Caco-2 (cell line): ENCODE measurements around the gene USP40. TPM values are rescaled to one million over a fixed set of nuclear protein-coding genes. Genes with fewer than 3 reads are reported as not detected.

Experiments used
- BruUV-seq: library from RNA; stranded (reverse); fragments of 400-500 nt; replicated peaks from 2 replicates; lab custom pipeline; 2021; lab: Mats Ljungman, UMichigan
- CTCF ChIA-PET: fragments of 300-600 bp; sonication (Branson Sonifier 250); formaldehyde crosslinking; loops from one replicate; lab custom pipeline; 2022; ENCODE audit warnings: antibody characterized with exemption; lab: Charles Lee
- POLR2A ChIA-PET: fragments of 300-600 bp; sonication (Branson Sonifier 250); formaldehyde crosslinking; loops from one replicate; lab custom pipeline; 2022; ENCODE audit warnings: antibody characterized with exemption; lab: Charles Lee
- DNase-seq, 2 experiments: peaks; one replicate each; pipeline versions ENCODE4 v3.0.0 to v3.0.0-alpha.2; 2020 to 2022
- H3K27me3 ChIP-seq: replicated peaks from 2 replicates; pipeline ENCODE4 v1.6.0; 2011; ENCODE audit warnings: low read length; ENCODE audit not compliant: control insufficient read depth, insufficient read depth
- H3K36me3 ChIP-seq: 2 replicates; pipeline ENCODE4 v1.5.1; 2011; ENCODE audit warnings: low read length; ENCODE audit not compliant: control insufficient read depth, insufficient read depth
- H3K4me1 ChIP-seq: fragments of 250-450 bp; sonication (Bioruptor Pico); 2 replicates; pipeline ENCODE4 v1.5.1; 2020; ENCODE audit warnings: mild to moderate bottlenecking
- H3K4me3 ChIP-seq: 2 replicates; pipeline ENCODE4 v1.5.1; 2011; ENCODE audit warnings: low read depth, mild to moderate bottlenecking, control low read depth, low read length
- H3K9me3 ChIP-seq: fragments of 250-450 bp; sonication (Bioruptor Pico); 2 replicates; pipeline ENCODE4 v1.5.1; 2020; ENCODE audit warnings: mild to moderate bottlenecking, moderate library complexity
- H3K27ac Mint-ChIP-seq: one replicate; pipeline ENCODE4 v1.8.0; 2022; ENCODE audit warnings: mixed read lengths; ENCODE audit not compliant: unreplicated experiment
- H3K27me3 Mint-ChIP-seq: one replicate; pipeline ENCODE4 v1.8.0; 2022; ENCODE audit warnings: mixed read lengths; ENCODE audit not compliant: insufficient read depth, unreplicated experiment
- H3K36me3 Mint-ChIP-seq: one replicate; pipeline ENCODE4 v1.8.0; 2022; ENCODE audit warnings: mild to moderate bottlenecking, mixed read lengths; ENCODE audit not compliant: insufficient read depth, unreplicated experiment
- H3K4me1 Mint-ChIP-seq: one replicate; pipeline ENCODE4 v1.8.0; 2022; ENCODE audit warnings: low read depth, mixed read lengths; ENCODE audit not compliant: unreplicated experiment
- H3K4me3 Mint-ChIP-seq: one replicate; pipeline ENCODE4 v1.8.0; 2022; ENCODE audit warnings: mild to moderate bottlenecking, moderate library complexity, mixed read lengths; ENCODE audit not compliant: unreplicated experiment
- H3K9me3 Mint-ChIP-seq: one replicate; pipeline ENCODE4 v1.8.0; 2022; ENCODE audit warnings: mixed read lengths; ENCODE audit not compliant: unreplicated experiment
- CTCF ChIP-seq, 2 experiments: fragments of 200-600 bp in 1 of 2; IDR thresholded peaks; 1 replicate in 1 of 2; 2 replicates in 1 of 2; pipeline versions ENCODE4 v1.5.1 to v1.8.0; 2011 to 2022; ENCODE audit warnings: antibody characterized with exemption in 1 of 2, control low read depth in 1 of 2, inconsistent platforms in 1 of 2, low read depth in 1 of 2, low read length in 1 of 2, mild to moderate bottlenecking in 1 of 2, moderate library complexity in 1 of 2; ENCODE audit not compliant: insufficient read depth in 1 of 2, severe bottlenecking in 1 of 2, unreplicated experiment in 1 of 2
- intact Hi-C: fragments of 100-400 bp; cut with micrococcal nuclease; formaldehyde crosslinking; loops from one replicate; pipeline ENCODE4 v1.10.0; 2022; ENCODE audit not compliant: unreplicated experiment
- total RNA-seq: library from RNA; stranded (reverse); gene quantifications from 2 replicates; pipeline ENCODE4 v1.2.3, GENCODE V29; 2022

USP40 gene
- total RNA-seq, 1 experiment from 2014 or later: 27.8 TPM

- H3K9me3 Mint-ChIP-seq: no peaks in the 10 kb centered on the region
- H3K9me3 ChIP-seq: no peaks in the 10 kb centered on the region
- no peaks in the 10 kb centered on the region for H3K27me3 ChIP-seq
- no peak for DNase-seq
- no TSS peak for BruUV-seq
- no peaks in the 10 kb centered on the region for H3K27me3 Mint-ChIP-seq
- intact Hi-C loops: no loop called here
- TF ChIP-seq CTCF (IDR thresholded peaks at IDR 0.05; ENCODE audit: insufficient read depth in 1 of 2, low read depth in 1 of 2, low read length in 1 of 2, severe bottlenecking in 1 of 2, unreplicated experiment in 1 of 2): no peak
- no peaks in the 10 kb centered on the region for H3K36me3 ChIP-seq
- H3K4me3 ChIP-seq: no peak overlapping the region
- H3K4me3 Mint-ChIP-seq: no peak overlapping the region
- POLR2A ChIA-PET: no interaction called here
- CTCF ChIA-PET: no interaction called here
- no peak overlapping the region for H3K27ac Mint-ChIP-seq
- H3K36me3 Mint-ChIP-seq: peaks cover 3% of the 10 kb centered on the region
- no peaks in the 10 kb centered on the region for H3K4me1 ChIP-seq
- H3K4me1 Mint-ChIP-seq: no peaks in the 10 kb centered on the region
Observed at GRCh38 chr2:233546101-233546500, 20.5 kb downstream of the USP40 start.

- CTCF ChIA-PET: no interaction called here
- Mint-ChIP-seq H3K36me3 (peaks cover 5% of the 10 kb centered on the region), H3K4me3 (no peak overlapping the region), H3K27me3 (no peaks in the 10 kb centered on the region), H3K4me1 (no peaks in the 10 kb centered on the region), H3K27ac (no peak overlapping the region), H3K9me3 (no peaks in the 10 kb centered on the region)
- POLR2A ChIA-PET: no interaction called here
- H3K4me1 ChIP-seq: no peaks in the 10 kb centered on the region
- no peaks in the 10 kb centered on the region for H3K27me3 ChIP-seq
- H3K36me3 ChIP-seq: no peaks in the 10 kb centered on the region
- no peak for TF ChIP-seq CTCF (IDR thresholded peaks at IDR 0.05; ENCODE audit: insufficient read depth in 1 of 2, low read depth in 1 of 2, low read length in 1 of 2, severe bottlenecking in 1 of 2, unreplicated experiment in 1 of 2)
- H3K9me3 ChIP-seq: no peaks in the 10 kb centered on the region
- intact Hi-C loops: no loop called here
- no peak for DNase-seq
- H3K4me3 ChIP-seq: no peak overlapping the region
- BruUV-seq: no TSS peak
Observed at GRCh38 chr2:233544200-233544610, 22.4 kb downstream of the USP40 start.

GRCh38 chr2:233542507-233542906 lies 24.1 kb downstream of the USP40 start:
- intact Hi-C loops: no loop called here
- peaks cover 11% of the 10 kb centered on the region for H3K36me3 Mint-ChIP-seq
- no peaks in the 10 kb centered on the region for H3K36me3 ChIP-seq
- no peaks in the 10 kb centered on the region for H3K9me3 Mint-ChIP-seq
- H3K4me3 Mint-ChIP-seq: no peak overlapping the region
- TF ChIP-seq CTCF (IDR thresholded peaks at IDR 0.05; ENCODE audit: insufficient read depth in 1 of 2, low read depth in 1 of 2, low read length in 1 of 2, severe bottlenecking in 1 of 2, unreplicated experiment in 1 of 2): no peak
- no peaks in the 10 kb centered on the region for H3K4me1 ChIP-seq
- H3K4me1 Mint-ChIP-seq: no peaks in the 10 kb centered on the region
- H3K9me3 ChIP-seq: no peaks in the 10 kb centered on the region
- CTCF ChIA-PET: no interaction called here
- H3K27me3 ChIP-seq: no peaks in the 10 kb centered on the region
- no peak overlapping the region for H3K27ac Mint-ChIP-seq
- peak in 1 of 2 experiments; percentile 11 for DNase-seq
- H3K27me3 Mint-ChIP-seq: no peaks in the 10 kb centered on the region
- no TSS peak for BruUV-seq
- no peak overlapping the region for H3K4me3 ChIP-seq
- POLR2A ChIA-PET: no interaction called here
